Left lung (tissue), 10 donors: ENCODE data around the gene ZNF189. TPM values are rescaled to one million over a fixed set of nuclear protein-coding genes. Genes with fewer than 3 reads are reported as not detected.

Experiments
- ATAC-seq: fragments of 200-7000 bp; cut with Tn5 transposase; one replicate; pipeline ENCODE4 v1.9.1; 2020; ENCODE audit warnings: moderate library complexity
- DNase-seq, 4 donors: peaks; one replicate each; pipeline ENCODE4 v3.0.0-alpha.2; 2013 to 2020
- H3K27ac ChIP-seq, 2 donors: fragments of 200-600 bp; sonication (generic) in 1 of 2; one replicate each; pipeline versions ENCODE4 v1.5.0 to v1.8.0; 2020 to 2021
- H3K27me3 ChIP-seq, 2 donors: fragments of 200-600 bp; sonication (generic) in 1 of 2; one replicate each; pipeline versions ENCODE4 v1.5.0 to v1.8.0; 2020 to 2021
- H3K36me3 ChIP-seq, 2 donors: fragments of 200-600 bp; sonication (generic) in 1 of 2; one replicate each; pipeline versions ENCODE4 v1.5.0 to v1.8.0; 2020 to 2021
- H3K4me1 ChIP-seq, 2 donors: fragments of 200-600 bp; one replicate each; pipeline ENCODE4 v1.8.0; 2021
- H3K4me3 ChIP-seq, 2 donors: fragments of 200-600 bp; sonication (generic) in 1 of 2; one replicate each; pipeline versions ENCODE4 v1.5.0 to v1.8.0; 2020 to 2021; ENCODE audit warnings: mild to moderate bottlenecking in 1 of 2
- H3K9me3 ChIP-seq, 2 donors: fragments of 200-600 bp; sonication (generic) in 1 of 2; one replicate each; pipeline versions ENCODE4 v1.5.0 to v1.8.0; 2020 to 2021
- CTCF ChIP-seq, 2 donors: fragments of 200-600 bp; sonication (generic) in 1 of 2; IDR thresholded peaks; one replicate each; pipeline versions ENCODE4 v1.5.0 to v1.8.0; 2021; ENCODE audit warnings: antibody characterized with exemption in 2 of 2
- intact Hi-C, 2 donors: fragments of 100-400 bp; cut with DNase I; formaldehyde crosslinking; loops; one replicate each; pipeline versions ENCODE4 v1.11.2 to v1.14.2; 2022
- polyA plus RNA-seq, 6 donors: library from polyadenylated mRNA; unstranded; fragments of 120-200 nt; gene quantifications; one replicate each; pipeline ENCODE4 v1.2.1, GENCODE V29; 2013; ENCODE audit not compliant: insufficient read length in 6 of 6
- total RNA-seq, 2 donors: library from RNA; stranded (reverse); fragmentation: NEBNext Ultra II Directional; extraction: Animal tissue kit (Norgen Biotek cat#: 25700); gene quantifications; one replicate each; pipeline ENCODE4 v1.2.1, GENCODE V29; 2021
- donor health status: DM: no; HTN: yes; CAD: no.
- donor health status: DM: no; HTN: no; CAD: no.

ZNF189 gene
- total and polyA plus RNA-seq, 8 donors: 15.7 to 45.1 (median 37.9) TPM

DNA sequence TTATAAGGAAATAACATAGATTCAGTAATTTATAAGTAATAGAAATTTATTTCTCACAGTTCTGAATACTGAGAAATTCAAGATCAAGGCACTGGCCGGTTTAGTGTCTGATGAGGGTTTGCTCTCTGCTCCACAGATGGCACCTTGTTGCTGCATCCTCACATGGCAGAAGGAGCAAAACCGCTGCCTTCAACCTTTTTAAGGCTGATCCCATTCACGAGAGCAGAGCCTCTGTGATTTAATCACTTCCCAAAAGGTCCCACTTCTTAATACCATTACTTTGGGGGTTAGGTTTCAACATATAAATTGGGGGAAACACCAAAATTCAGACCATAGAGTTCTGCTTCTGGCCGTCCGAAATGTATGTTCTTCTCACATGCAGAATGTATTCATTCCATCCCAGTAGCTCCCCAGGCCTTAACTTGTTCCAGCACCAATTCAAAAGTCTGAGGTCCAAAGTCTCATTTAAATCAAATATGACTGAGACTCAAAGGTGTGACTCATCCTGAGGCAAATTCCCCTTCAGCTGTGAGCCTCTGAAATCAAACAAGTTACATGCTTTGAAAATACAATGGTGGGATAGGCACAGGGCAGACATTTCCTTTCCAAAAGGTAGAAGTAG, 44.4 kb upstream of the ZNF189 start:
- ATAC-seq (no peak), DNase-seq (no peak)
- Histone ChIP-seq H3K27ac (no peak overlapping the region), H3K36me3 (no peaks in the 10 kb centered on the region), H3K27me3 (no peaks in the 10 kb centered on the region), H3K9me3 (no peaks in the 10 kb centered on the region), H3K4me3 (no peak overlapping the region), H3K4me1 (no peaks in the 10 kb centered on the region)
- intact Hi-C loops: no loop called here
- no peak for TF ChIP-seq CTCF (IDR thresholded peaks at IDR 0.05)

DNA sequence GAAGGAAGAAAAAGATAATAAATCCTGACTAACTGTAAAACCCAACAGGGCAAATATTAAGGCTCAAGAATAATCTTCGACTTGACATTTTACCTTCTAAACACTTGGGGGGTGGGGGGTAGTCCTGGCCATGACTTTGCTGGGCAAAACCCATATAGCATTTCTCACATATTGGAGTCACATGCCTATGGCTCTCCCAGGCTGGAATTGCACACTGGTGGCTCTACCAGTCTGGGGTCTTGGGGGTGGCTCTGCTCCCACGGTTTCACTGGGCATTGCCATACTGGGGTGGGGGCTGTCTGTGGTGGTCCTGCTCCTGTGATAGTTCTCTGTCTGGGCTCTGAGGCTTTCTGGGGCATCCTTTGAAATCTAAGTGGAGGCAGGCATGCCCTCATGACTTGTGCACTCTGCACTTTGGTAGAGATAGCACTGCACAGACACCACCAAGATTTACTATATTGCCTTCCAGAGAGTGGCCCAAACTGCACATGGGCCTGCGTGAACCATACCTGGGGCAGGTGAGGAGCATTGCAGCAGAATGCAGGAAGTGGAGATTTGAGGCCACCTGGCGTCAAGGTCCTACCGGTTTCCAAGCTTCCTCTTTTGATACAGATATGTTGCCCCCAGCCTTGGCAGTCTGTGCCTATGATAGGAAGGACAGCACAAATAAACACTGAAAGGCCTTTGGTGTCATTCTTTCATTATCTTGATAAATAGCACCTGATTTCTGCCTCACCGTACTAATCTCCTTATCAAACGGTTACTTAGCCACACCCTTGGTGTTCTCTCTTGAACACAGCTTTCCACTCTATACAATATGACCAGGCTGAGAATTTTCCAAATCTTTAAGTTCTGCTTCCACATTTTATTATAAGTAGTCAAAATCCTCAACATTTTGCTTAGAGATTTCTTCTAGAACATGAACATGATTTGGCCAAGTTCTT, 43.6 kb upstream of the ZNF189 start:
- no peaks in the 10 kb centered on the region for H3K4me1 ChIP-seq
- ATAC-seq: no peak
- H3K36me3 ChIP-seq: no peaks in the 10 kb centered on the region
- no peak overlapping the region for H3K27ac ChIP-seq
- no peak for TF ChIP-seq CTCF (IDR thresholded peaks at IDR 0.05)
- H3K9me3 ChIP-seq: no peaks in the 10 kb centered on the region
- H3K27me3 ChIP-seq: no peaks in the 10 kb centered on the region
- intact Hi-C loops: no loop called here
- no peak for DNase-seq
- no peak overlapping the region for H3K4me3 ChIP-seq

GRCh38 chr9:101356619-101357018, 42.0 kb upstream of the ZNF189 start:
- intact Hi-C loops: no loop called here
- H3K9me3 ChIP-seq: no peaks in the 10 kb centered on the region
- H3K27ac ChIP-seq: no peak overlapping the region
- no peak for DNase-seq
- no peak for ATAC-seq
- no peak for TF ChIP-seq CTCF (IDR thresholded peaks at IDR 0.05)
- H3K36me3 ChIP-seq: no peaks in the 10 kb centered on the region
- no peaks in the 10 kb centered on the region for H3K27me3 ChIP-seq
- no peaks in the 10 kb centered on the region for H3K4me1 ChIP-seq
- no peak overlapping the region for H3K4me3 ChIP-seq

GRCh38 chr9:101359679-101360078, 39.0 kb upstream of the ZNF189 start:
- DNase-seq: no peak
- no peak for ATAC-seq
- no peaks in the 10 kb centered on the region for H3K36me3 ChIP-seq
- no peaks in the 10 kb centered on the region for H3K9me3 ChIP-seq
- TF ChIP-seq CTCF (IDR thresholded peaks at IDR 0.05): no peak
- H3K27ac ChIP-seq: no peak overlapping the region
- H3K27me3 ChIP-seq: no peaks in the 10 kb centered on the region
- no peak overlapping the region for H3K4me3 ChIP-seq
- no peaks in the 10 kb centered on the region for H3K4me1 ChIP-seq
- intact Hi-C loops: no loop called here

DNA sequence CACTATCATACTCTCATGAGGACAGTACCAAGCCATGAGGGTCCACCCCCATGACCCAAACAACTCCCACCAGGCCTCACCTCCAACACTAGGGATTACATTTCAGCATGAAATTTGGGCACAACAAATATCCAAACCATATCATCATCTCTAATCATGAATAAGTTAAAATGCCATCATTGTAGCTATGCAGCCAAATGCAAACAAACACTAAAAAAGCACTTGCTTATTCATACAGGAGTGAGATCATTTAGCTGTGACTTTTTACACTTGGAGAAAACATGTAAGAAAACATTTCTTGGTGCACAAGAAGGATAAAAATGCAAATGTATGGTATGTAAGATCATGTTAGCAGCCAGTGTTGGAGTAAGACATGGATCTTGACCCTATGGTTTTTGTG, 38.0 kb upstream of the ZNF189 start:
- DNase-seq (no peak), ATAC-seq (no peak)
- Histone ChIP-seq H3K9me3 (no peaks in the 10 kb centered on the region), H3K4me1 (no peaks in the 10 kb centered on the region), H3K36me3 (no peaks in the 10 kb centered on the region), H3K27ac (no peak overlapping the region), H3K27me3 (no peaks in the 10 kb centered on the region), H3K4me3 (no peak overlapping the region)
- TF ChIP-seq CTCF (IDR thresholded peaks at IDR 0.05): no peak
- intact Hi-C loops: no loop called here
